GM21515 (cell line): ENCODE data around the gene ADGRF1.
"Not testable (repeated sequence)": the region's sequence is repeated elsewhere in the genome, so short reads cannot be mapped to it uniquely, and the experiment has no call there.

Experiments used
- ATAC-seq: cut with Tn5 transposase; IDR thresholded peaks from one replicate; pipeline ENCODE4 v1.9.1; 2021; ENCODE audit not compliant: unreplicated experiment

The ADGRF1 gene

GRCh38 chr6:47042275-47042791, at the start of gene ADGRF1:
ADGRF1 (minus strand) TSS chr6:47042332; CDS start chr6:47029061, 13,271 bp downstream.
- ATAC-seq, result no peak

GRCh38 chr6:47090881-47091280, 48.7 kb upstream of the ADGRF1 start:
- no peak for ATAC-seq

GRCh38 chr6:47089473-47089872, 47.3 kb upstream of the ADGRF1 start:
- not testable (repeated sequence) for ATAC-seq

- no peak for ATAC-seq
These were observed 44.1 kb upstream of the ADGRF1 start for GRCh38 chr6:47086051-47086770.

- ATAC-seq, result no peak
These were observed 42.5 kb upstream of the ADGRF1 start for GRCh38 chr6:47084610-47085009.

GRCh38 chr6:47083586-47084047, 41.5 kb upstream of the ADGRF1 start:
- no peak for ATAC-seq

- ATAC-seq, result no peak
These were observed 38.0 kb upstream of the ADGRF1 start for GRCh38 chr6:47080083-47080596.

GRCh38 chr6:47079638-47080037, 37.5 kb upstream of the ADGRF1 start:
- no peak for ATAC-seq

GRCh38 chr6:47078991-47079390, 36.9 kb upstream of the ADGRF1 start:
- no peak for ATAC-seq

- ATAC-seq, result no peak
These were observed 34.6 kb upstream of the ADGRF1 start for GRCh38 chr6:47076422-47077344.

- ATAC-seq, result no peak
These were observed 33.7 kb upstream of the ADGRF1 start for GRCh38 chr6:47075741-47076421.

- ATAC-seq, result no peak
These were observed 33.0 kb upstream of the ADGRF1 start for GRCh38 chr6:47075168-47075567.

GRCh38 chr6:47073125-47074110, 31.3 kb upstream of the ADGRF1 start:
- no peak for ATAC-seq

- no peak for ATAC-seq
These were observed 30.5 kb upstream of the ADGRF1 start for GRCh38 chr6:47072667-47073066.

GRCh38 chr6:47071681-47072080, 29.5 kb upstream of the ADGRF1 start:
- no peak for ATAC-seq

- ATAC-seq, result no peak
These were observed 28.3 kb upstream of the ADGRF1 start for GRCh38 chr6:47070461-47070860.

- no peak for ATAC-seq
These were observed 27.0 kb upstream of the ADGRF1 start for GRCh38 chr6:47069156-47069555.

- no peak for ATAC-seq
These were observed 24.3 kb upstream of the ADGRF1 start for GRCh38 chr6:47066418-47066817.

- no peak for ATAC-seq
These were observed 22.1 kb upstream of the ADGRF1 start for GRCh38 chr6:47064274-47064673.

GRCh38 chr6:47062346-47062745, 20.2 kb upstream of the ADGRF1 start:
- no peak for ATAC-seq
